ENCODE data around the gene USP22. TPM values are rescaled to one million over a fixed set of nuclear protein-coding genes. Genes with fewer than 3 reads are reported as not detected.

USP22 gene
- total and polyA plus RNA-seq, 2 experiments from 2014 or later = 68.9 to 296 TPM

DNA sequence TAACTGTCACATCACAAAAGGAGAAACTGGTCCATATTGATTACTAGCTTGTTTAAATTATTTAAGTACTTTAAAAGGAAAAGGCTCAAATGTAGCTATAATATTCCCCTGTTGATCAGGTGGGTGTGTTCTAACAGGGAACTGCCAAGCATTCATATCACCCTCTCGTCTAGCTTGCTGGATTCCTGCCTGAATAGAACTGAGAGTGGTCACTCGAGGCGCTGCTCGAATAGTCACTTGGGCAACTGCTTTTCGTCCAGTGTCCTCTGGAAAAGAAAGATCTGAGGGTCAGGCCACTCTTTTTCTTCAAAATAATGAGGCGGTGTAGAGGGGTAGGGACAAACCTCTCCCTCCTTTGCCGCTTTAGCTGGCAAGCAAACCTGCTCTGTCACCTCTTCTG, 36.4 kb upstream of the USP22 start:
- Histone ChIP-seq H3K79me2 (replicated peaks; ENCODE audit: insufficient read depth) (no peaks in the 10 kb centered on the region), H3K4me3 (no peak overlapping the region), H2AFZ (no peak overlapping the region), H3K27me3 (ENCODE audit: insufficient read depth) (no peaks in the 10 kb centered on the region), H3K4me2 (no peak overlapping the region), H3K36me3 (ENCODE audit: insufficient read depth) (no peaks in the 10 kb centered on the region), H3K4me1 (ENCODE audit: insufficient read depth) (peaks cover 11% of the 10 kb centered on the region; the same call in 1 of the 2 replicates), H4K20me1 (replicated peaks; ENCODE audit: insufficient read depth) (no peaks in the 10 kb centered on the region), H3F3A (replicated peaks; ENCODE audit: low read depth) (no peaks in the 10 kb centered on the region), H3K9me2 (ENCODE audit: insufficient read depth) (0 out of 2 replicates have a peak, but pooled peaks cover 4% of the 10 kb centered on the region), H3K27ac (ENCODE audit: low read depth) (no peak overlapping the region)
- Mint-ChIP-seq H3K4me1 (peaks cover 19% of the 10 kb centered on the region), H3K9me3 (peaks cover 18% of the 10 kb centered on the region), H3K4me3 (no peak overlapping the region), H3K36me3 (ENCODE audit: low read depth) (peaks cover 15% of the 10 kb centered on the region; the same call in 1 of the 3 replicates), H3K27ac (no peak overlapping the region), H3K27me3 (ENCODE audit: insufficient read depth, low read depth, poor library complexity) (peaks cover 5% of the 10 kb centered on the region)
- ATAC-seq (no peak), DNase-seq (ENCODE audit: low spot score) (no peak)
- TF ChIP-seq ZNF331 (CRISPR knock-in tag; IDR thresholded peaks at IDR 0.05; ENCODE audit: low read depth) (no peak), EZH2phosphoT487 (IDR thresholded peaks at IDR 0.05; ENCODE audit: unreplicated experiment) (no peak), JUNB (IDR thresholded peaks at IDR 0.05; ENCODE audit: unreplicated experiment) (no peak), CTCF (conservative IDR thresholded peaks at IDR 0.05; ENCODE audit: low read depth in 2 of 2) (no peak), CREB1 (CRISPR knock-in tag; IDR thresholded peaks at IDR 0.05; ENCODE audit: low read depth) (no peak), ZNF114 (CRISPR knock-in tag; IDR thresholded peaks at IDR 0.05) (no peak), POLR2AphosphoS5 (IDR thresholded peaks at IDR 0.05; ENCODE audit: low read depth) (no peak), NANOG (IDR thresholded peaks at IDR 0.05; ENCODE audit: borderline replicate concordance) (no peak), STAT1 (IDR thresholded peaks at IDR 0.05; ENCODE audit: unreplicated experiment) (no peak), EZH2 (IDR thresholded peaks at IDR 0.05; ENCODE audit: low read depth, unreplicated experiment) (no peak), ZNF462 (CRISPR knock-in tag; IDR thresholded peaks at IDR 0.05) (no peak)

Data from GM23338 (cell line).